ENCODE measurements around the gene SCYL1. TPM values are rescaled to one million over a fixed set of nuclear protein-coding genes. Genes with fewer than 3 reads are reported as not detected.

The SCYL1 gene
- total and polyA plus RNA-seq, 2 experiments from 2014 or later, result 52.7 to 66.1 TPM

DNA sequence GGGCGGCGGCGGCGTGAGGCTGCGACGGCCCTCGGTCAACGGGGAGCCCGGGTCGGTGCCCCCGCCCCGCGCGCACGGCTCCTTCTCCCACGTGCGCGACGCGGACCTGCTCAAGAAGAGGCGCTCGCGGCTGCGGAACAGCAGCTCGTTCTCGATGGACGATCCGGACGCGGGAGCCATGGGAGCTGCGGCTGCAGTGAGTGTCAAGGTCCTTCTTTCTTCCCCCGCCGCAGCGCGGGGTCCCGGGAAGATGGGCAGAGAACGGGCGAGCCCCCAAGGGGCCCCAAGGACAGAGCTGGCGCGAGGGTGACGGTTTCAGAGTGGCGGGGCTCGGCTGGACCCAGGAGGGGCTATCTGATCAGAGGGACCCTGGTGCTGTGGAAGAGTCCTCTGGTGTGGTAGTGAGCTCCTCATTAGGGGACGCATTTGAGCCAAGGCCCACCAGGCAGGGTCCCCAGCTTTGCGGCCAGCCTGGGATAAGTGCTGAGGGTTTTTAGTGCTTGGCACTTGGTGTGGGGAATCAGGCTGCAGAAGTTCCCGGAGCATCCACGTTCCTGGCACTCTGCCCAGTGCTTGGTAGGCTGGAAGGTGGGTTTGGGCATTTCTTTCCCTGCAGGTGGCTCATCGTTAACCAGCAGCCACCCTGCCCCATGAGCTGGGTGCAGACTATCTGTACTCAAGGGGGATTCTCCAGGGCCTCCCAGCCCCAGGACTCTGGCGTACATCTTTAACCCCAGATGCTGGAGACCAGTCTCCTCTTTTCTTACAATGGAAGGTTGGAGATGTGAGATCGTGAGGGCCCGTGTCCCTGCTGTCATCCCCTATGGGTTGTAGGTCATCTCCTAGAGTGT is 60.7 kb downstream of the SCYL1 start (continued):
- TF ChIP-seq EZH2phosphoT487 (IDR thresholded peaks at IDR 0.05; ENCODE audit: unreplicated experiment) (no peak), NANOG (IDR thresholded peaks at IDR 0.05; ENCODE audit: borderline replicate concordance) (no peak), EZH2 (IDR thresholded peaks at IDR 0.05; ENCODE audit: low read depth, unreplicated experiment) (no peak), STAT1 (IDR thresholded peaks at IDR 0.05; ENCODE audit: unreplicated experiment) (no peak), ZNF114 (CRISPR knock-in tag; IDR thresholded peaks at IDR 0.05) (no peak), CREB1 (CRISPR knock-in tag; IDR thresholded peaks at IDR 0.05; ENCODE audit: low read depth) (no peak), JUNB (IDR thresholded peaks at IDR 0.05; ENCODE audit: unreplicated experiment) (no peak), ZNF331 (CRISPR knock-in tag; IDR thresholded peaks at IDR 0.05; ENCODE audit: low read depth) (no peak)
- TF ChIP-seq, protein P1, sequence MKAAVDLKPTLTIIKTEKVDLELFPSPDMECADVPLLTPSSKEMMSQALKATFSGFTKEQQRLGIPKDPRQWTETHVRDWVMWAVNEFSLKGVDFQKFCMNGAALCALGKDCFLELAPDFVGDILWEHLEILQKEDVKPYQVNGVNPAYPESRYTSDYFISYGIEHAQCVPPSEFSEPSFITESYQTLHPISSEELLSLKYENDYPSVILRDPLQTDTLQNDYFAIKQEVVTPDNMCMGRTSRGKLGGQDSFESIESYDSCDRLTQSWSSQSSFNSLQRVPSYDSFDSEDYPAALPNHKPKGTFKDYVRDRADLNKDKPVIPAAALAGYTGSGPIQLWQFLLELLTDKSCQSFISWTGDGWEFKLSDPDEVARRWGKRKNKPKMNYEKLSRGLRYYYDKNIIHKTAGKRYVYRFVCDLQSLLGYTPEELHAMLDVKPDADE (IDR thresholded peaks at IDR 0.05), result no peak

DNA sequence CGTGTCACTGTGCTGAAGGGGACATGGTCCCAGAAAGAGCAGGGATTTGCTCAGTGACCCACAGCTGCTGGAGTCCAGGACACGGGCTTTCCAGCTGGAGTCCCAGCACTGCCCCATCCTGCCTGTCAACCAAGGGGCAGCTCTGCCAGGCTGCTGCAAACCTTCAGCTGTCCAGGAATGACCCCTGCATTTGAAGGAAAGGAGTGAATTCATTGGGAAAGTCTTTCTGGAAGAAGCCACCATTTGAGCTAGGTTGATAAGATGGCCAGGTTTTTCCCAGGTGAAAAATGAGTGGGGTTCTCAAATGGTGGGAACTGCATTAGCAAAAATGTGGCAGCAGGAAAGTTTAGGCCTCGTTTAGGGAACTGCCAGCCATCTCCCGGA is 61.4 kb downstream of the SCYL1 start:
- Histone ChIP-seq H2AFZ (no peak overlapping the region), H3F3A (replicated peaks; ENCODE audit: low read depth) (peaks cover 16% of the 10 kb centered on the region), H3K9me2 (ENCODE audit: insufficient read depth) (no peaks in the 10 kb centered on the region), H3K27ac (ENCODE audit: low read depth) (no peak overlapping the region), H3K36me3 (ENCODE audit: insufficient read depth) (no peaks in the 10 kb centered on the region), H3K27me3 (ENCODE audit: insufficient read depth) (peaks cover 73% of the 10 kb centered on the region), H4K20me1 (replicated peaks; ENCODE audit: insufficient read depth) (no peaks in the 10 kb centered on the region), H3K4me2 (no peak overlapping the region), H3K79me2 (replicated peaks; ENCODE audit: insufficient read depth) (no peaks in the 10 kb centered on the region), H3K4me3 (no peak overlapping the region), H3K4me1 (ENCODE audit: insufficient read depth) (peaks cover 3% of the 10 kb centered on the region; the same call in 1 of the 2 replicates)
- no peak for ATAC-seq
- Mint-ChIP-seq H3K9me3 (no peaks in the 10 kb centered on the region), H3K4me1 (peaks cover 16% of the 10 kb centered on the region), H3K36me3 (ENCODE audit: low read depth) (peaks cover 2% of the 10 kb centered on the region; the same call in 1 of the 3 replicates), H3K27me3 (ENCODE audit: insufficient read depth, low read depth, poor library complexity) (peaks cover 68% of the 10 kb centered on the region), H3K27ac (no peak overlapping the region), H3K4me3 (no peak overlapping the region; the same call in 2 of the 3 replicates)
- no peak for DNase-seq (ENCODE audit: low spot score)
- no peak for TF ChIP-seq EZH2 (IDR thresholded peaks at IDR 0.05; ENCODE audit: low read depth, unreplicated experiment)
- no peak for TF ChIP-seq NANOG (IDR thresholded peaks at IDR 0.05; ENCODE audit: borderline replicate concordance)
- TF ChIP-seq, protein P2, sequence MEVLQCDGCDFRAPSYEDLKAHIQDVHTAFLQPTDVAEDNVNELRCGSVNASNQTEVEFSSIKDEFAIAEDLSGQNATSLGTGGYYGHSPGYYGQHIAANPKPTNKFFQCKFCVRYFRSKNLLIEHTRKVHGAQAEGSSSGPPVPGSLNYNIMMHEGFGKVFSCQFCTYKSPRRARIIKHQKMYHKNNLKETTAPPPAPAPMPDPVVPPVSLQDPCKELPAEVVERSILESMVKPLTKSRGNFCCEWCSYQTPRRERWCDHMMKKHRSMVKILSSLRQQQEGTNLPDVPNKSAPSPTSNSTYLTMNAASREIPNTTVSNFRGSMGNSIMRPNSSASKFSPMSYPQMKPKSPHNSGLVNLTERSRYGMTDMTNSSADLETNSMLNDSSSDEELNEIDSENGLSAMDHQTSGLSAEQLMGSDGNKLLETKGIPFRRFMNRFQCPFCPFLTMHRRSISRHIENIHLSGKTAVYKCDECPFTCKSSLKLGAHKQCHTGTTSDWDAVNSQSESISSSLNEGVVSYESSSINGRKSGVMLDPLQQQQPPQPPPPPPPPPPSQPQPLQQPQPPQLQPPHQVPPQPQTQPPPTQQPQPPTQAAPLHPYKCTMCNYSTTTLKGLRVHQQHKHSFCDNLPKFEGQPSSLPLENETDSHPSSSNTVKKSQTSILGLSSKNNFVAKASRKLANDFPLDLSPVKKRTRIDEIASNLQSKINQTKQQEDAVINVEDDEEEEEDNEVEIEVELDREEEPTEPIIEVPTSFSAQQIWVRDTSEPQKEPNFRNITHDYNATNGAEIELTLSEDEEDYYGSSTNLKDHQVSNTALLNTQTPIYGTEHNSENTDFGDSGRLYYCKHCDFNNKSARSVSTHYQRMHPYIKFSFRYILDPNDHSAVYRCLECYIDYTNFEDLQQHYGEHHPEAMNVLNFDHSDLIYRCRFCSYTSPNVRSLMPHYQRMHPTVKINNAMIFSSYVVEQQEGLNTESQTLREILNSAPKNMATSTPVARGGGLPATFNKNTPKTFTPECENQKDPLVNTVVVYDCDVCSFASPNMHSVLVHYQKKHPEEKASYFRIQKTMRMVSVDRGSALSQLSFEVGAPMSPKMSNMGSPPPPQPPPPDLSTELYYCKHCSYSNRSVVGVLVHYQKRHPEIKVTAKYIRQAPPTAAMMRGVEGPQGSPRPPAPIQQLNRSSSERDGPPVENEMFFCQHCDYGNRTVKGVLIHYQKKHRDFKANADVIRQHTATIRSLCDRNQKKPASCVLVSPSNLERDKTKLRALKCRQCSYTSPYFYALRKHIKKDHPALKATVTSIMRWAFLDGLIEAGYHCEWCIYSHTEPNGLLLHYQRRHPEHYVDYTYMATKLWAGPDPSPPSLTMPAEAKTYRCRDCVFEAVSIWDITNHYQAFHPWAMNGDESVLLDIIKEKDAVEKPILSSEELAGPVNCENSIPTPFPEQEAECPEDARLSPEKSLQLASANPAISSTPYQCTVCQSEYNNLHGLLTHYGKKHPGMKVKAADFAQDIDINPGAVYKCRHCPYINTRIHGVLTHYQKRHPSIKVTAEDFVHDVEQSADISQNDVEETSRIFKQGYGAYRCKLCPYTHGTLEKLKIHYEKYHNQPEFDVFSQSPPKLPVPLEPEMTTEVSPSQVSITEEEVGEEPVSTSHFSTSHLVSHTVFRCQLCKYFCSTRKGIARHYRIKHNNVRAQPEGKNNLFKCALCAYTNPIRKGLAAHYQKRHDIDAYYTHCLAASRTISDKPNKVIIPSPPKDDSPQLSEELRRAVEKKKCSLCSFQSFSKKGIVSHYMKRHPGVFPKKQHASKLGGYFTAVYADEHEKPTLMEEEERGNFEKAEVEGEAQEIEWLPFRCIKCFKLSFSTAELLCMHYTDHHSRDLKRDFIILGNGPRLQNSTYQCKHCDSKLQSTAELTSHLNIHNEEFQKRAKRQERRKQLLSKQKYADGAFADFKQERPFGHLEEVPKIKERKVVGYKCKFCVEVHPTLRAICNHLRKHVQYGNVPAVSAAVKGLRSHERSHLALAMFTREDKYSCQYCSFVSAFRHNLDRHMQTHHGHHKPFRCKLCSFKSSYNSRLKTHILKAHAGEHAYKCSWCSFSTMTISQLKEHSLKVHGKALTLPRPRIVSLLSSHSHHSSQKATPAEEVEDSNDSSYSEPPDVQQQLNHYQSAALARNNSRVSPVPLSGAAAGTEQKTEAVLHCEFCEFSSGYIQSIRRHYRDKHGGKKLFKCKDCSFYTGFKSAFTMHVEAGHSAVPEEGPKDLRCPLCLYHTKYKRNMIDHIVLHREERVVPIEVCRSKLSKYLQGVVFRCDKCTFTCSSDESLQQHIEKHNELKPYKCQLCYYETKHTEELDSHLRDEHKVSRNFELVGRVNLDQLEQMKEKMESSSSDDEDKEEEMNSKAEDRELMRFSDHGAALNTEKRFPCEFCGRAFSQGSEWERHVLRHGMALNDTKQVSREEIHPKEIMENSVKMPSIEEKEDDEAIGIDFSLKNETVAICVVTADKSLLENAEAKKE (CRISPR knock-in tag; IDR thresholded peaks at IDR 0.05), result no peak
- no peak for TF ChIP-seq ZNF114 (CRISPR knock-in tag; IDR thresholded peaks at IDR 0.05)
- TF ChIP-seq, protein P3, sequence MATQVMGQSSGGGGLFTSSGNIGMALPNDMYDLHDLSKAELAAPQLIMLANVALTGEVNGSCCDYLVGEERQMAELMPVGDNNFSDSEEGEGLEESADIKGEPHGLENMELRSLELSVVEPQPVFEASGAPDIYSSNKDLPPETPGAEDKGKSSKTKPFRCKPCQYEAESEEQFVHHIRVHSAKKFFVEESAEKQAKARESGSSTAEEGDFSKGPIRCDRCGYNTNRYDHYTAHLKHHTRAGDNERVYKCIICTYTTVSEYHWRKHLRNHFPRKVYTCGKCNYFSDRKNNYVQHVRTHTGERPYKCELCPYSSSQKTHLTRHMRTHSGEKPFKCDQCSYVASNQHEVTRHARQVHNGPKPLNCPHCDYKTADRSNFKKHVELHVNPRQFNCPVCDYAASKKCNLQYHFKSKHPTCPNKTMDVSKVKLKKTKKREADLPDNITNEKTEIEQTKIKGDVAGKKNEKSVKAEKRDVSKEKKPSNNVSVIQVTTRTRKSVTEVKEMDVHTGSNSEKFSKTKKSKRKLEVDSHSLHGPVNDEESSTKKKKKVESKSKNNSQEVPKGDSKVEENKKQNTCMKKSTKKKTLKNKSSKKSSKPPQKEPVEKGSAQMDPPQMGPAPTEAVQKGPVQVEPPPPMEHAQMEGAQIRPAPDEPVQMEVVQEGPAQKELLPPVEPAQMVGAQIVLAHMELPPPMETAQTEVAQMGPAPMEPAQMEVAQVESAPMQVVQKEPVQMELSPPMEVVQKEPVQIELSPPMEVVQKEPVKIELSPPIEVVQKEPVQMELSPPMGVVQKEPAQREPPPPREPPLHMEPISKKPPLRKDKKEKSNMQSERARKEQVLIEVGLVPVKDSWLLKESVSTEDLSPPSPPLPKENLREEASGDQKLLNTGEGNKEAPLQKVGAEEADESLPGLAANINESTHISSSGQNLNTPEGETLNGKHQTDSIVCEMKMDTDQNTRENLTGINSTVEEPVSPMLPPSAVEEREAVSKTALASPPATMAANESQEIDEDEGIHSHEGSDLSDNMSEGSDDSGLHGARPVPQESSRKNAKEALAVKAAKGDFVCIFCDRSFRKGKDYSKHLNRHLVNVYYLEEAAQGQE (IDR thresholded peaks at IDR 0.05; ENCODE audit: unreplicated experiment), result no peak
